Activated CD4-positive, alpha-beta memory T cell treated with anti-CD3 and anti-CD28 coated beads for 36 hours (primary cell): ENCODE results near the gene RASA1. TPM values are rescaled to one million over a fixed set of nuclear protein-coding genes. Genes with fewer than 3 reads are reported as not detected.

Experiments used
- CTCF ChIA-PET: fragments of 350-600 bp; sonication (Branson Sonifier 250); formaldehyde crosslinking; loops from one replicate; lab custom pipeline; 2021; ENCODE audit warnings: antibody characterized with exemption, inconsistent platforms; lab: Charles Lee
- POLR2A ChIA-PET: fragments of 350-600 bp; sonication (Branson Sonifier 250); formaldehyde crosslinking; loops from one replicate; lab custom pipeline; 2021; ENCODE audit warnings: antibody characterized with exemption; lab: Charles Lee
- DNase-seq: peaks from one replicate; pipeline ENCODE4 v3.0.0-alpha.2; 2020
- H3K27ac Mint-ChIP-seq: one replicate; pipeline ENCODE4 v1.8.0; 2021; ENCODE audit warnings: mixed read lengths
- H3K27me3 Mint-ChIP-seq: one replicate; pipeline ENCODE4 v1.8.0; 2021; ENCODE audit warnings: mixed read lengths
- H3K36me3 Mint-ChIP-seq: one replicate; pipeline ENCODE4 v1.8.0; 2021; ENCODE audit warnings: mixed read lengths
- H3K4me1 Mint-ChIP-seq: one replicate; pipeline ENCODE4 v1.8.0; 2021; ENCODE audit warnings: low read depth, mixed read lengths
- H3K4me3 Mint-ChIP-seq: one replicate; pipeline ENCODE4 v1.8.0; 2021; ENCODE audit warnings: mild to moderate bottlenecking, mixed read lengths
- H3K9me3 Mint-ChIP-seq: one replicate; pipeline ENCODE4 v1.8.0; 2021; ENCODE audit warnings: mixed read lengths
- intact Hi-C: fragments of 100-400 bp; cut with micrococcal nuclease; formaldehyde crosslinking; loops from one replicate; pipeline ENCODE4 v1.15.1; 2023
- total RNA-seq, 2 experiments: library from RNA; stranded (reverse); gene quantifications; one replicate each; pipeline ENCODE4 v1.2.3, GENCODE V29; 2021

RASA1 gene
- 10 to 100 TPM; 25.1 to 25.4 TPM for total RNA-seq

DNA sequence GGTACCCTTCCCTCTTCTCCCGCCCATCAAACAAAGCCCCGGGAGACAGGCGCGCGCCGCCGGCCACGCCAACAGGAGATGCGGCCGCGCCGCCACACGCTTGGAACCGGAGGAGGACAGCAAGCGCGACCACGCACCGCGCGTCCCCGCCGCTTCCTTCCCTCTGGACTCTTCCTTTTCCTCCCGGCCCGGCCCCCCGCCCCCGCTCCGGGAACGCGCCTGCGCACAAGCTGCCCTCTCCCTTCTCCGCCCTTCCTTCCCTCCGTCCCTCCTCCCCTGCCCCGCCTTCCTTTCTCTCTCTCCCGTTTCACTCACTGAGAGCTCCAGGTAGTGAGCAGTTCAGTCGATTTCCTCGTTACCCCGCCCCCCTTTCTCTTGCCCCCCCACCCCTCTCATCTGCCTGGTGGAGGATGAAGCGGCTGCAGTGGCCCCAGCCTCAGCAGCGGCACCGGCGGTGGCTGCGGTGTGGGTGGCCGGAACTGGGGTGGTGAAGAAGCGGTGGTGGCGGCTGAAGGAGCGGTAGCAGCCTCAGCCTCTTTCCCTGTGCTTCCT, at the start of gene RASA1:
RASA1 (plus strand) TSS at position 310 of the 552 bp plus-strand sequence. CDS start 569 bp downstream, outside the sequence.
- peak within 1 kb of the TSS; percentile 99 for H3K27ac Mint-ChIP-seq
- intact Hi-C loops = loop anchor here (1.0 to 5.0 kb wide), 8 partner anchors 15 to 650 kb away; partner anchors contain the start of genes CCNH and COX7C
- no peaks in the 10 kb centered on the region for H3K27me3 Mint-ChIP-seq
- peaks cover 7% of the 10 kb centered on the region for H3K36me3 Mint-ChIP-seq
- H3K4me3 Mint-ChIP-seq = peak within 1 kb of the TSS; percentile 99
- POLR2A ChIA-PET = interaction anchor here (1.0 to 1.7 kb wide), 3 partner anchors 124 to 151 kb away, joined by 4 to 11 read pairs (median 5); partner anchors contain the start of gene CCNH
- CTCF ChIA-PET = interaction anchor here (0.7 to 1.9 kb wide), 5 partner anchors 9 to 133 kb away, joined by 3 to 8 read pairs (median 3); no protein-coding TSS in a partner anchor
- peaks cover 34% of the 10 kb centered on the region for H3K4me1 Mint-ChIP-seq
- no peaks in the 10 kb centered on the region for H3K9me3 Mint-ChIP-seq
- peak; percentile 92 for DNase-seq

DNA sequence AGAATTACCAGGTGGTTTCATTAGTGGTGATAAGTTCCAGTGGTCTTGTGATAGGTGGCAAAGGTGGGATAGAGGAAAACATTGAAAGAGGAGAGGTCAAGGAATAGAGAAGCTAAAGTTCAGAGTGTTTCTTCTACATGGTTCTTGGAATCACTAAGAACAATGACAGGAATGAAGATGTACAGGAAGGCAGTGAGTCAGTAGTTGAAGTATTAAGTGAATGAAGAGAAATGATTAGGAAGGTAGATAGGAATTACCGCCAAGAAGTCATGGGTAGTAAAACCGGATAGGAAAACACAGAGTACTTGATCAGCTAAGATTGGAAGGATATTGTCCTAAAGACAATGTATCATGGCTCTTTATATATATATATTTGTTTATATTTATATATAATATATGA, 37.9 kb upstream of the RASA1 start:
- POLR2A ChIA-PET = no interaction called here
- Mint-ChIP-seq H3K36me3 (no peaks in the 10 kb centered on the region), H3K9me3 (no peaks in the 10 kb centered on the region), H3K4me1 (peaks cover 7% of the 10 kb centered on the region), H3K27me3 (no peaks in the 10 kb centered on the region), H3K4me3 (no peak overlapping the region), H3K27ac (no peak overlapping the region)
- CTCF ChIA-PET = no interaction called here
- DNase-seq = no peak
- intact Hi-C loops = no loop called here

DNA sequence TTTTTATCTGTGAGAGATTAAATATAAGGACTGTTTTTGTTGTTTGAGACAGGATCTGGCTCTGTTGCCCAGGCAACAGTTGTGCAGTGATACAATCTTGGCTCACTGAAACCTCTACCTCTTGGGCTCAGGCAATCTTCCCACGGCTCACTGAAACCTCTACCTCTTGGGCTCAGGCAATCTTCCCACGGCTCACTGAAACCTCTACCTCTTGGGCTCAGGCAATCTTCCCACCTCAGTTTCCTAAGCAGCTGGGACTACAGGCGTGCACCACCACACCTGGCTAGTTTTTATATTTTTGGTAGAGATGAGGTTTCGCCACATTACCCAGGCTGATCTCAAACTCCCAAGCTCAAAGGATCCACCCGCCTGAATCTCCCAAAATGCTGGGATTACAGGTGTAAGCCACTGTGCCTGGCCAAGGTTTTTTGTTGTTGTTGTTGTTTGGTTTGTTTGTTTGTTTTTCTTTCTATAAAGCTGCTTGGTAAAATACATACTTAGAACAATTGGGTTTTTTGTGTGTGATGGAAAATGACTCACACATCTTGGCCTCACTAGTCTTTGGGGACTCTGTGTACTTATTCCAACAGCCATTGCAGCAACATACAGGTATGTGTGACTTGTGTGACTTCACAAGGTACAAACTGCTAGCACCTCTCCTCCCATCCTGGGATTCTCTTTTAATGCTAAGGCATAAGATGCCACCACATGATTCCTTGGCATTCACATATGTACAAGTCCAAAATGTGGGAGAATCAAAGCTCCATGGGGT, 36.5 kb upstream of the RASA1 start:
- Mint-ChIP-seq H3K4me3 (no peak overlapping the region), H3K4me1 (peaks cover 7% of the 10 kb centered on the region), H3K27me3 (no peaks in the 10 kb centered on the region), H3K9me3 (no peaks in the 10 kb centered on the region), H3K36me3 (no peaks in the 10 kb centered on the region), H3K27ac (no peak overlapping the region)
- peak; percentile 19 for DNase-seq
- POLR2A ChIA-PET = no interaction called here
- intact Hi-C loops = no loop called here
- CTCF ChIA-PET = no interaction called here

DNA sequence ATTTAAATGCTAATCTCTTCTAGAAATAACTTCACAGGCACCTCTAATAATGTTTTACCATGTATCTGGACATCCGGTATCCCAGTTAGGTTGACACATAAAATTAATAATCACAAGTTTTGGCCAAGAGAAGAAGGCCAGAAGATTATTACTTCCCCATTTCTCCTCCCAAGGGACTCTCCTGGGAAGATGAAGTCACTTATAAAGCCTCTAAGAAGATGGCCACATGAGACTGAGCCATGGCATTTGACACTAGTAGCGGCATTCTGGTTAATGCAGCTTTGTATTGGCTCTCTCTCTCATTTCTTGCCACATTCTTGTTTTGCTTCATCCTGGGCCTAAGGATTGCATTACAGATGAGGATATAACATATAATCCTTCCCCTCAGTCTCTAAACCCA, 34.5 kb upstream of the RASA1 start:
- H3K4me1 Mint-ChIP-seq = peaks cover 7% of the 10 kb centered on the region
- DNase-seq = no peak
- no peaks in the 10 kb centered on the region for H3K27me3 Mint-ChIP-seq
- POLR2A ChIA-PET = no interaction called here
- no peak overlapping the region for H3K4me3 Mint-ChIP-seq
- intact Hi-C loops = no loop called here
- H3K36me3 Mint-ChIP-seq = no peaks in the 10 kb centered on the region
- CTCF ChIA-PET = no interaction called here
- H3K27ac Mint-ChIP-seq = no peak overlapping the region
- no peaks in the 10 kb centered on the region for H3K9me3 Mint-ChIP-seq

DNA sequence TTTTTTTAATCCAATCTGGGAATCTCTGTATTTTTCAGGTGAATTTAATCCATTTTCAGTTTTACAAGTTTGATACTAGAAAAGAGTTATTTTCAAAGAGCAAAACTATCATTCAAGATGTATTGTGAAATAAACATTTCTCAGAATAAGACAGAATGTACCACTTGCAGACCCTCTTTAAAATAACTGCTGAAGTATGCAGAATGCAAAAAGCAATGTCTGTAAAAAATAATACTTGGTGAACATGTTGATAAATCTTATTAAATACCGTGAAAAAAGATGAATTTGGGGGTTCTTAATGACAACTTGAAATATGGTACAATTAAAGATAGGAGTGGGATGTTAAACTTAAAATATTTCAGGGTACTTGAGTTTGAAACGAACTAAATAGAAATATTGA, 26.1 kb upstream of the RASA1 start:
- intact Hi-C loops = no loop called here
- H3K36me3 Mint-ChIP-seq = no peaks in the 10 kb centered on the region
- POLR2A ChIA-PET = no interaction called here
- H3K4me3 Mint-ChIP-seq = no peak overlapping the region
- no peak overlapping the region for H3K27ac Mint-ChIP-seq
- no peaks in the 10 kb centered on the region for H3K9me3 Mint-ChIP-seq
- no peaks in the 10 kb centered on the region for H3K27me3 Mint-ChIP-seq
- no peak for DNase-seq
- CTCF ChIA-PET = no interaction called here
- peaks cover 2% of the 10 kb centered on the region for H3K4me1 Mint-ChIP-seq

DNA sequence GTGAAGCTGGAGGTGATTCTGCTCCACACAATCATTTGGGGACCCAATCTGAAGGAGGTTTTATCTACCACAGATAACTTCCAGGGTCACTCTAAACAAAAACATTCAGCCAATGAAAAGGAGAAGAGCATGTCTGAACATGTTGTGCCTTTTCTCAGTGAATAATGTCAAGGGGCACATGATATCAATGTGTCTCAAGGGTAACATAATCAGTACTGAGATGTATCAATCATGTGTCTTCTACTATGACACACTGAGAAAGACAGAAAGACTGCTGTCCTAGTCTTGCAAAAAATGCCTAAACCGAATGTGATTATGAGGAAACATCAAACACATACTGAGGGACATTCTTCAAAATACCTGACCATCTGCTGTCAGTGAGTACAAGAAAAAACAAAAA, 25.4 kb upstream of the RASA1 start:
- no peaks in the 10 kb centered on the region for H3K27me3 Mint-ChIP-seq
- peaks cover 2% of the 10 kb centered on the region for H3K4me1 Mint-ChIP-seq
- ChIA-PET CTCF (no interaction called here), POLR2A (no interaction called here)
- DNase-seq = no peak
- intact Hi-C loops = no loop called here
- H3K4me3 Mint-ChIP-seq = no peak overlapping the region
- no peaks in the 10 kb centered on the region for H3K36me3 Mint-ChIP-seq
- H3K27ac Mint-ChIP-seq = no peak overlapping the region
- no peaks in the 10 kb centered on the region for H3K9me3 Mint-ChIP-seq

DNA sequence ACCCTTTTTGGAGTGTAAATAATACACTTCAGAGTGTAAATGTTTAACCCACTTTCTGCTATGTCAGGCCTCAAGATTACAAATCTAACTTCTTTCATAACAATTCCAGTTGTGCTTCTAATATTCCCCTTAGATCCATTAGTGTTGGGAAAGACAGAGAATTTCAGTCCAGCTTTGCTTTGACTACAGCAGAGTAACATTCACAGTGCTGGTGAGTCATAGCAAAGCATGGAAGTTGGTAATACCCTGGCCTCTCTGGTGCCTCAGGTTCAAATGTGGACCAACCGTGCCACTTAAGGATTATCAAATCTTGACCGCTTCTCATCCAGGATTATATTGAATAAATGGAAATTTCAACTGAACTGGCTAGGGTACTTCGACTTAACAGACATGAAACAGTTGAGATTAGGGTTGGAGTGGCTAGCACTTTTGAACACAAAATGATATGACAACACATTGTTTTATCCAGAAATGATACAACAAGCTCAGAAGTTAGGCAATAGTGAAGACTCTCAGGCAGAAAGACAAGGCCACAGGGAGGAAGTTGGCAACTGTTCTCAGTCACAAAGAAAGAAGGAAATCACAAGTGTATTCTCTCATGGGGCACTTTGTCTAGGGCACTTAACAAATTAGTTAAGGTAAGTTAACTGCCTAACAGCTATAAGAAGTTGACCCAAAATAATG, 24.4 kb upstream of the RASA1 start:
- Mint-ChIP-seq H3K27ac (no peak overlapping the region), H3K36me3 (no peaks in the 10 kb centered on the region), H3K9me3 (no peaks in the 10 kb centered on the region), H3K27me3 (no peaks in the 10 kb centered on the region), H3K4me3 (no peak overlapping the region), H3K4me1 (peaks cover 2% of the 10 kb centered on the region)
- no peak for DNase-seq
- intact Hi-C loops = no loop called here
- POLR2A ChIA-PET = no interaction called here
- CTCF ChIA-PET = no interaction called here

DNA sequence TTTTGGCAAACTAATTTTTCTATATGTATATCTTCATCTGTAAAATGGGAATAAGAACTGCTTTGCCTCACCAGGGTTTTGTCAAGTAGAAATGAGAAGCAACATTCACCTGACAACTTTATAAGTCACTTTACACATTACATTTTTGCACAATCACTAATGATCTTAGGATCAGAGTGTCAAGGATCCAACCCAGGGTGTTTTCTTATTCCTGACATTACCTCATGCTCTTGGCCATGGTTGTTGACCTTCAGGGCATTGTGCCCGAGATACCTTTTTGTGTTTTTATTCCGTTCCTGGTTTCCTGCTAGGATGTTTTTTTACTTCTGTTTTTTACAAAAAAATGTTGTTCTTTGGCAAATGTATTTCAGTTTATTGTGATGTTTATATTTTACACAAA, 22.2 kb upstream of the RASA1 start:
- Mint-ChIP-seq H3K9me3 (no peaks in the 10 kb centered on the region), H3K36me3 (no peaks in the 10 kb centered on the region), H3K4me3 (no peak overlapping the region), H3K27ac (no peak overlapping the region), H3K4me1 (peaks cover 2% of the 10 kb centered on the region), H3K27me3 (no peaks in the 10 kb centered on the region)
- ChIA-PET CTCF (no interaction called here), POLR2A (no interaction called here)
- no peak for DNase-seq
- intact Hi-C loops = no loop called here

DNA sequence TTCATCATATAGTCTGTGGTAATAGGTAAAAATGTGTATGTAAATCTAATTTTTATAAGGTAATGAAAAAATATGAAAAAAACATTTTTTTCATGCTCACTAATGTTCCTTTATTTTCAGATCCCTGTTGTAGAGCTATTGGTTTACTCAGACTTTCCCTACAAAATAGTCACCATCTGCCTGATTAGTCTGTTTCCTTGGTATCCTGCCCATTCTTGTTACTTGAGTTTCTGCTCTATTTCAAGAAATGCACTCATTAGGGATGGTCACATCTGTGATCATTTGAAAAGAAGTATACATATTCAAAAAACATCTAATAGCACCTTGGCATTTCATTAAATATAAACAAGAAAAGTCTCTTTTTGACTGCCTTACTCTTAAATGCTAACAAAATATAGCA, 21.6 kb upstream of the RASA1 start:
- DNase-seq = no peak
- Mint-ChIP-seq H3K4me1 (peaks cover 2% of the 10 kb centered on the region), H3K9me3 (no peaks in the 10 kb centered on the region), H3K36me3 (no peaks in the 10 kb centered on the region), H3K27ac (no peak overlapping the region), H3K4me3 (no peak overlapping the region), H3K27me3 (no peaks in the 10 kb centered on the region)
- ChIA-PET POLR2A (no interaction called here), CTCF (interaction anchor here (0.7 kb wide), 1 partner anchor 94 kb away, joined by 3 read pairs; no protein-coding TSS in a partner anchor)
- intact Hi-C loops = no loop called here

DNA sequence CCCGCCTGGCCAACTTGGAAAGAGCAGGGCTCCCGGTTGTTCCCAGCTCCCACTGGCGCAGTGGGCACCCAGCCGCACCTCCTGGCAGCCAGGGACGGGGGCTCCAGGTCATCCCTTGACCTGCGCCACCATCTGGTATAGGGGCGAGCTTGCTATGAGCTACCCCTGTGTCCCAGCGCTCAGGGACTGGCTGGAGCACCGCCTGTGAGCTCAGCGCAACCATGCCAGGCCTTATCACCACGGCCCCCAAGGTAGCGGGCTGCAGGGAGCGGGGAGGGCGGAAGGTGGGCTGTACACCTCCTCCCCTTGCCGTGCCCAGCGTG, 15.4 kb upstream of the RASA1 start:
- ChIA-PET POLR2A (no interaction called here), CTCF (no interaction called here)
- DNase-seq = no peak
- no peaks in the 10 kb centered on the region for H3K9me3 Mint-ChIP-seq
- H3K27me3 Mint-ChIP-seq = no peaks in the 10 kb centered on the region
- H3K27ac Mint-ChIP-seq = no peak overlapping the region
- H3K36me3 Mint-ChIP-seq = no peaks in the 10 kb centered on the region
- no peak overlapping the region for H3K4me3 Mint-ChIP-seq
- intact Hi-C loops = no loop called here
- no peaks in the 10 kb centered on the region for H3K4me1 Mint-ChIP-seq

DNA sequence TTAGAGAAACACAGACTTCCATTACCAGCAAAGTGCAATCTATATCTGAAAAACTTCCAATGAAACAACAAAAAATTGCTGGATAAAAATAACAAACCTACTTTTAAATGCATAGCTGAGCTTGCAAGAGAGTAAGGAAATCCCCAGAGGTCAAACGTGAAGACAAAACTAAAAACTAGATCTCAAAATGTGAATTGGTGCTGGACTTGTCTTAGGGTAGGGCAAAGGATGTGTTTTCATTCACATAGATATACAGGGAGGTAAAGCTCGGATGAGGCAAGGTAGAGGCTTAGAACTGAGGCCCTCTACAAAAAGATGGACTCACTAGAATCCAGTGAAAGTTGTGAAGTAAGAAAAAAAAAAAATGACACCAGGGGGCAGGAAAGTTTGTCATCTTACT, 13.6 kb upstream of the RASA1 start:
- H3K36me3 Mint-ChIP-seq = no peaks in the 10 kb centered on the region
- H3K27me3 Mint-ChIP-seq = no peaks in the 10 kb centered on the region
- ChIA-PET POLR2A (no interaction called here), CTCF (interaction anchor here (0.6 kb wide), 1 partner anchor 13 kb away, joined by 4 read pairs; no protein-coding TSS in a partner anchor)
- H3K4me1 Mint-ChIP-seq = no peaks in the 10 kb centered on the region
- H3K4me3 Mint-ChIP-seq = no peak overlapping the region
- intact Hi-C loops = no loop called here
- H3K9me3 Mint-ChIP-seq = no peaks in the 10 kb centered on the region
- DNase-seq = no peak
- no peak overlapping the region for H3K27ac Mint-ChIP-seq

DNA sequence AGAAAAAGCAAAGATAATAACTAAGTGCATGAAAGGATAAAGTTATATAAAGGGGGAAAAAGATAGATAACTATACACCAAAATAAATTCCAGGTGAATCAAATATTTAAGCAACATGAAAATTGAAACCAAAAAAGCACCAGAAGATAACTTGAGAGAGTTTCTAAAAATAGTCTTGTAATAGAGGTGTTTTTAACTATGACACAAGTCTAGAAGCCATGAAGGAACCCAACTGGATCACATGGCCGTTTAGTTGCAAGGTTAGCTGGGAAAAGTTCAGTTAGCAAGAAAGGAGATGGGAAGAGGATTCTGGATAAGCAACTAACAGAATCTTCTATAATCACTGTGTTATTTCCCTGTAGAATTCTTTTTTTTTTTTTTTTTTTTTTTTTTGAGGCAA, 9.2 kb upstream of the RASA1 start:
- H3K27ac Mint-ChIP-seq = no peak overlapping the region
- POLR2A ChIA-PET = no interaction called here
- no peaks in the 10 kb centered on the region for H3K9me3 Mint-ChIP-seq
- CTCF ChIA-PET = no interaction called here
- DNase-seq = no peak
- H3K27me3 Mint-ChIP-seq = no peaks in the 10 kb centered on the region
- H3K4me1 Mint-ChIP-seq = peaks cover 7% of the 10 kb centered on the region
- H3K36me3 Mint-ChIP-seq = no peaks in the 10 kb centered on the region
- no peak overlapping the region for H3K4me3 Mint-ChIP-seq
- intact Hi-C loops = no loop called here
